Erythroblast (primary cell): Measurements from ENCODE around the gene OVOL1.

Experiments
- GATA1 ChIP-seq: IDR thresholded peaks from 2 replicates; pipeline ENCODE4 v1.6.1; 2011; ENCODE audit warnings: low read depth, mild to moderate bottlenecking, control low read depth, low read length, moderate library complexity
- POLR2A ChIP-seq: IDR thresholded peaks from 2 replicates; pipeline ENCODE4 v1.6.1; 2011; ENCODE audit warnings: mild to moderate bottlenecking, low read length

GRCh38 chr11:65766535-65766934, 20.3 kb upstream of the OVOL1 start:
- TF ChIP-seq POLR2A (no peak), GATA1 (no peak)
